HEK293 (cell line): ENCODE results near the gene AGPAT4.

Source experiments
- CTCF ChIP-seq: fragments of 450-650 bp; formaldehyde crosslinking; IDR thresholded peaks from 2 replicates; pipeline ENCODE4 v1.5.1; 2016; ENCODE audit warnings: missing biosample characterization, missing genetic modification characterization
- GLI2 ChIP-seq: fragments of 450-650 bp; formaldehyde crosslinking; IDR thresholded peaks from 2 replicates; pipeline ENCODE4; 2017; ENCODE audit warnings: missing biosample characterization, missing genetic modification characterization, low read depth, borderline replicate concordance
- HIC1 ChIP-seq: fragments of 450-650 bp; formaldehyde crosslinking; IDR thresholded peaks from 2 replicates; pipeline ENCODE4 v1.5.1; 2016; ENCODE audit warnings: missing biosample characterization, missing genetic modification characterization
- HOXC10 ChIP-seq: sonication (generic); formaldehyde crosslinking; IDR thresholded peaks from 2 replicates; pipeline ENCODE4 v1.8.1; 2023; ENCODE audit warnings: mild to moderate bottlenecking, missing genetic modification reagents
- SP3 ChIP-seq: fragments of 450-650 bp; formaldehyde crosslinking; IDR thresholded peaks from 2 replicates; pipeline ENCODE4 v1.5.1; 2016; ENCODE audit warnings: missing biosample characterization, missing genetic modification characterization
- SP7 ChIP-seq: fragments of 450-650 bp; formaldehyde crosslinking; IDR thresholded peaks from 2 replicates; pipeline ENCODE4 v1.5.1; 2016; ENCODE audit warnings: missing biosample characterization, missing genetic modification characterization
- YY1 ChIP-seq: fragments of 450-650 bp; formaldehyde crosslinking; IDR thresholded peaks from 2 replicates; pipeline ENCODE4 v1.5.1; 2018; ENCODE audit warnings: missing biosample characterization, missing genetic modification characterization
- ZNF114 ChIP-seq: fragments of 450-650 bp; formaldehyde crosslinking; IDR thresholded peaks from 2 replicates; pipeline ENCODE4 v1.5.0; 2017; ENCODE audit warnings: missing biosample characterization, missing genetic modification characterization
- ZNF23 ChIP-seq: fragments of 450-650 bp; formaldehyde crosslinking; IDR thresholded peaks from 2 replicates; pipeline ENCODE4 v1.5.1; 2016; ENCODE audit warnings: missing biosample characterization, missing genetic modification characterization, borderline replicate concordance
- ZNF529 ChIP-seq: fragments of 450-650 bp; formaldehyde crosslinking; IDR thresholded peaks from 2 replicates; pipeline ENCODE4 v1.5.1; 2017; ENCODE audit warnings: missing genetic modification characterization, missing biosample characterization; ENCODE audit not compliant: insufficient replicate concordance
- ZNF621 ChIP-seq: fragments of 450-650 bp; formaldehyde crosslinking; IDR thresholded peaks from 2 replicates; pipeline ENCODE4 v1.5.1; 2017; ENCODE audit warnings: missing biosample characterization, missing genetic modification characterization
- ZNF830 ChIP-seq: fragments of 450-650 bp; IDR thresholded peaks from 2 replicates; pipeline ENCODE4 v1.5.0; 2018; ENCODE audit warnings: missing biosample characterization, missing genetic modification characterization, low read depth, mild to moderate bottlenecking, moderate library complexity

GRCh38 chr6:161192636-161193411 lies 81.0 kb downstream of the AGPAT4 start:
- no peak for TF ChIP-seq SP3 (tag by site-specific recombination)
- no peak for TF ChIP-seq HIC1 (tag by site-specific recombination)
- TF ChIP-seq CTCF (tag by site-specific recombination), result no peak
- TF ChIP-seq GLI2 (tag by site-specific recombination), result no peak
- no peak for TF ChIP-seq ZNF621 (tag by site-specific recombination)
- TF ChIP-seq YY1, result no peak
- TF ChIP-seq ZNF830 (tag by site-specific recombination), result no peak
- TF ChIP-seq SP7 (tag by site-specific recombination), result no peak
- TF ChIP-seq ZNF23, result no peak
- no peak for TF ChIP-seq ZNF529 (tag by site-specific recombination)
- TF ChIP-seq ZNF114 (tag by site-specific recombination), result no peak
- TF ChIP-seq HOXC10, result no peak
